Liver (tissue), 9 donors: Measurements from ENCODE around the gene RPS6KA2. TPM values are rescaled to one million over a fixed set of nuclear protein-coding genes. Genes with fewer than 3 reads are reported as not detected.

Experiments used
- DNase-seq: peaks from one replicate; pipeline ENCODE4 v3.0.0-alpha.2; 2017; ENCODE audit warnings: low spot score
- H3K27ac ChIP-seq, 2 donors: one replicate each; pipeline ENCODE4 v1.7.0; 2013; ENCODE audit warnings: inconsistent platforms in 2 of 2, low read length in 2 of 2, control low read depth in 1 of 2, low read depth in 1 of 2, mild to moderate bottlenecking in 1 of 2
- H3K27me3 ChIP-seq, 4 donors: one replicate each; pipeline versions ENCODE4 v1.6.1 to v1.7.0; 2013; ENCODE audit warnings: low read length in 3 of 4, inconsistent platforms in 1 of 4, mild to moderate bottlenecking in 1 of 4, moderate library complexity in 1 of 4; ENCODE audit not compliant: control insufficient read depth in 4 of 4, insufficient read depth in 4 of 4
- H3K36me3 ChIP-seq, 4 donors: one replicate each; pipeline versions ENCODE4 v1.6.1 to v1.7.0; 2013; ENCODE audit warnings: low read length in 3 of 4, mild to moderate bottlenecking in 3 of 4, low read depth in 1 of 4, moderate library complexity in 1 of 4; ENCODE audit not compliant: control insufficient read depth in 4 of 4, insufficient read depth in 3 of 4
- H3K4me1 ChIP-seq, 4 donors: one replicate each; pipeline versions ENCODE4 v1.6.1 to v1.7.0; 2013; ENCODE audit warnings: low read length in 3 of 4, mild to moderate bottlenecking in 3 of 4, moderate library complexity in 1 of 4; ENCODE audit not compliant: control insufficient read depth in 4 of 4, insufficient read depth in 4 of 4
- H3K4me3 ChIP-seq, 3 donors: one replicate each; pipeline versions ENCODE4 v1.6.1 to v1.7.0; 2013; ENCODE audit warnings: low read length in 3 of 3, control low read depth in 1 of 3, low read depth in 1 of 3, mild to moderate bottlenecking in 1 of 3
- H3K9ac ChIP-seq, 2 donors: one replicate each; pipeline ENCODE4 v1.7.0; 2013; ENCODE audit warnings: low read length in 2 of 2, mild to moderate bottlenecking in 2 of 2, moderate library complexity in 2 of 2, control low read depth in 1 of 2, low read depth in 1 of 2
- H3K9me3 ChIP-seq, 4 donors: one replicate each; pipeline versions ENCODE4 v1.6.1 to v1.7.0; 2013; ENCODE audit warnings: low read length in 3 of 4; ENCODE audit not compliant: control insufficient read depth in 4 of 4
- FOXA1 ChIP-seq: IDR thresholded peaks from 2 replicates; pipeline ENCODE4 v1.6.1; 2016; ENCODE audit warnings: antibody characterized with exemption
- FOXA2 ChIP-seq: IDR thresholded peaks from 2 replicates; pipeline ENCODE4 v1.6.1; 2016; ENCODE audit warnings: antibody characterized with exemption
- GABPA ChIP-seq, 2 donors: IDR thresholded peaks in 1 of 2; conservative IDR thresholded peaks in 1 of 2; 2 replicates each; pipeline ENCODE4 v1.6.1; 2016; ENCODE audit warnings: antibody characterized with exemption in 2 of 2, mild to moderate bottlenecking in 1 of 2, moderate library complexity in 1 of 2
- HNF4A ChIP-seq, 2 donors: conservative IDR thresholded peaks; 2 replicates each; pipeline ENCODE4 v1.6.1; 2016; ENCODE audit warnings: antibody characterized with exemption in 2 of 2, mild to moderate bottlenecking in 2 of 2
- HNF4G ChIP-seq: IDR thresholded peaks from 2 replicates; pipeline ENCODE4 v1.6.1; 2016; ENCODE audit warnings: antibody characterized with exemption
- JUND ChIP-seq, 2 donors: IDR thresholded peaks; 2 replicates each; pipeline ENCODE4 v1.6.1; 2016; ENCODE audit warnings: antibody characterized with exemption in 2 of 2
- MAX ChIP-seq: IDR thresholded peaks from 2 replicates; pipeline ENCODE4 v1.6.1; 2016; ENCODE audit warnings: antibody characterized with exemption
- NR2F2 ChIP-seq: IDR thresholded peaks from 2 replicates; pipeline ENCODE4 v1.6.1; 2016; ENCODE audit warnings: antibody characterized with exemption
- RAD21 ChIP-seq, 2 donors: IDR thresholded peaks; 2 replicates each; pipeline ENCODE4 v1.6.1; 2016; ENCODE audit warnings: antibody characterized with exemption in 2 of 2, mild to moderate bottlenecking in 2 of 2
- RXRA ChIP-seq, 2 donors: IDR thresholded peaks; 2 replicates each; pipeline ENCODE4 v1.6.1; 2017 to 2018; ENCODE audit warnings: antibody characterized with exemption in 2 of 2, mild to moderate bottlenecking in 1 of 2
- SP1 ChIP-seq: IDR thresholded peaks from 2 replicates; pipeline ENCODE4 v1.6.1; 2018; ENCODE audit warnings: antibody characterized with exemption, mild to moderate bottlenecking
- TAF1 ChIP-seq: conservative IDR thresholded peaks from 2 replicates; pipeline ENCODE4 v1.6.1; 2016; ENCODE audit warnings: antibody characterized with exemption, mild to moderate bottlenecking
- YY1 ChIP-seq: IDR thresholded peaks from 2 replicates; pipeline ENCODE4 v1.6.1; 2016; ENCODE audit warnings: antibody characterized with exemption, mild to moderate bottlenecking
- WGBS: extraction: QIAGEN DNeasy Blood & Tissue Kit; methylation state at CpG from one replicate; pipeline ENCODE4 v1.1.7; 2013; 5-methylcytosine and 5-hydroxymethylcytosine counted together
- polyA plus RNA-seq, 2 donors: library from polyadenylated mRNA; stranded (reverse) in 1 of 2; unstranded in 1 of 2; fragments of 200-250 nt in 1 of 2; fragments of >200 nt in 1 of 2; fragmentation: Nextera tagmentation in 1 of 2; extraction: Ambion mirVana in 1 of 2; gene quantifications; one replicate each; pipeline versions ENCODE4 v1.2.1 to v1.2.3, GENCODE V29; 2013 to 2015
- total RNA-seq, 2 donors: library from RNA; depleted of rRNA; stranded (reverse); fragments of >200 nt; gene quantifications; one replicate each; pipeline ENCODE4 v1.2.3, GENCODE V29; 2014
- TF ChIP-seq, protein P1 (sequence below): IDR thresholded peaks from 2 replicates; pipeline ENCODE4 v1.6.1; 2016; ENCODE audit warnings: antibody characterized with exemption
- TF ChIP-seq, protein P2 (sequence below): IDR thresholded peaks from 2 replicates; pipeline ENCODE4 v1.6.1; 2016; ENCODE audit warnings: antibody characterized with exemption, mild to moderate bottlenecking
- donor health status: healthy.
- donor health status: healthy.
- donor health status: healthy.
- donor health status: healthy.
- donor health status: healthy.

Gene RPS6KA2
- total and polyA plus RNA-seq, 4 donors: 2.5 to 9.0 (median 5.0) TPM

GRCh38 chr6:166667796-166668610 lies 41.0 kb upstream of the RPS6KA2 start (continued):
- TF ChIP-seq FOXA1: no peak
- TF ChIP-seq HNF4A (conservative IDR thresholded peaks at IDR 0.05): no peak

DNA sequence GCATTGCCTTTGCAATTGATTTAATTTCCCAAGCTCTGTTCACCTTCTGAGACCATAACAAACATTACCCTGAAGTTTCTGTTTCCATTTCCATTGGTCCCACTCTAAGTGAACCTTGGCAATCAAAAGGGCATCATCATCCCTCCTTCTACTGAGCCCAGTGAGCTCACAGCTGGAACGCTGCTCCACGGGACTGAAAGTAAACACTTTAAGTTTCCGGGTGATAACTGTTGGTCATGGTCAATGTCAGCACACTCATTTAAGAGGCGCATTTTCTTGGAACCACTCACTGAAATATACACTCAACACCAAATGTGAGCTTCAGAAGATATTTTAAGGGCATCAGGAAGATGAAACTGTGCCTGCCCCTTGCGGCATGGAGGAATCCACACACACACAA lies 37.1 kb upstream of the RPS6KA2 start:
- H3K27ac ChIP-seq: no peak overlapping the region

GRCh38 chr6:166663568-166663967 lies 36.5 kb upstream of the RPS6KA2 start:
- no peak overlapping the region for H3K9ac ChIP-seq
- H3K4me1 ChIP-seq: no peaks in the 10 kb centered on the region
- no peak overlapping the region for H3K27ac ChIP-seq
- no peak for DNase-seq
- H3K4me3 ChIP-seq: no peak overlapping the region
- peaks cover 0 to 6% (median 0%) of the 10 kb centered on the region in 4 donors for H3K27me3 ChIP-seq
- WGBS: 72% methylated on average over 6 of the region's 6 CpGs
- H3K36me3 ChIP-seq: no peaks in the 10 kb centered on the region
- H3K9me3 ChIP-seq: no peaks in the 10 kb centered on the region
- no peak for TF ChIP-seq RXRA (IDR thresholded peaks at IDR 0.05)
- TF ChIP-seq FOXA2: no peak
- no peak for TF ChIP-seq YY1
- TF ChIP-seq TAF1: no peak
- no peak for TF ChIP-seq RAD21 (IDR thresholded peaks at IDR 0.05)
- no peak for TF ChIP-seq HNF4G
- TF ChIP-seq SP1: no peak
- TF ChIP-seq, protein P1, sequence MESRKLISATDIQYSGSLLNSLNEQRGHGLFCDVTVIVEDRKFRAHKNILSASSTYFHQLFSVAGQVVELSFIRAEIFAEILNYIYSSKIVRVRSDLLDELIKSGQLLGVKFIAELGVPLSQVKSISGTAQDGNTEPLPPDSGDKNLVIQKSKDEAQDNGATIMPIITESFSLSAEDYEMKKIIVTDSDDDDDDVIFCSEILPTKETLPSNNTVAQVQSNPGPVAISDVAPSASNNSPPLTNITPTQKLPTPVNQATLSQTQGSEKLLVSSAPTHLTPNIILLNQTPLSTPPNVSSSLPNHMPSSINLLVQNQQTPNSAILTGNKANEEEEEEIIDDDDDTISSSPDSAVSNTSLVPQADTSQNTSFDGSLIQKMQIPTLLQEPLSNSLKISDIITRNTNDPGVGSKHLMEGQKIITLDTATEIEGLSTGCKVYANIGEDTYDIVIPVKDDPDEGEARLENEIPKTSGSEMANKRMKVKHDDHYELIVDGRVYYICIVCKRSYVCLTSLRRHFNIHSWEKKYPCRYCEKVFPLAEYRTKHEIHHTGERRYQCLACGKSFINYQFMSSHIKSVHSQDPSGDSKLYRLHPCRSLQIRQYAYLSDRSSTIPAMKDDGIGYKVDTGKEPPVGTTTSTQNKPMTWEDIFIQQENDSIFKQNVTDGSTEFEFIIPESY: no peak
- no peak for TF ChIP-seq GABPA (IDR thresholded peaks at IDR 0.05 in 1 of 2, conservative IDR thresholded peaks at IDR 0.05 in 1 of 2)

More for the DNA sequence above, 37.1 kb upstream of the RPS6KA2 start:
- no peak overlapping the region for H3K9ac ChIP-seq
- no peaks in the 10 kb centered on the region for H3K36me3 ChIP-seq
- no peaks in the 10 kb centered on the region for H3K4me1 ChIP-seq
- TF ChIP-seq, protein P1: no peak
- TF ChIP-seq HNF4A (conservative IDR thresholded peaks at IDR 0.05) (no peak), TAF1 (no peak), GABPA (IDR thresholded peaks at IDR 0.05 in 1 of 2, conservative IDR thresholded peaks at IDR 0.05 in 1 of 2) (no peak), YY1 (no peak), RXRA (IDR thresholded peaks at IDR 0.05) (no peak), NR2F2 (no peak), HNF4G (no peak), FOXA2 (no peak), MAX (no peak), JUND (IDR thresholded peaks at IDR 0.05) (no peak)
- TF ChIP-seq, protein P2, sequence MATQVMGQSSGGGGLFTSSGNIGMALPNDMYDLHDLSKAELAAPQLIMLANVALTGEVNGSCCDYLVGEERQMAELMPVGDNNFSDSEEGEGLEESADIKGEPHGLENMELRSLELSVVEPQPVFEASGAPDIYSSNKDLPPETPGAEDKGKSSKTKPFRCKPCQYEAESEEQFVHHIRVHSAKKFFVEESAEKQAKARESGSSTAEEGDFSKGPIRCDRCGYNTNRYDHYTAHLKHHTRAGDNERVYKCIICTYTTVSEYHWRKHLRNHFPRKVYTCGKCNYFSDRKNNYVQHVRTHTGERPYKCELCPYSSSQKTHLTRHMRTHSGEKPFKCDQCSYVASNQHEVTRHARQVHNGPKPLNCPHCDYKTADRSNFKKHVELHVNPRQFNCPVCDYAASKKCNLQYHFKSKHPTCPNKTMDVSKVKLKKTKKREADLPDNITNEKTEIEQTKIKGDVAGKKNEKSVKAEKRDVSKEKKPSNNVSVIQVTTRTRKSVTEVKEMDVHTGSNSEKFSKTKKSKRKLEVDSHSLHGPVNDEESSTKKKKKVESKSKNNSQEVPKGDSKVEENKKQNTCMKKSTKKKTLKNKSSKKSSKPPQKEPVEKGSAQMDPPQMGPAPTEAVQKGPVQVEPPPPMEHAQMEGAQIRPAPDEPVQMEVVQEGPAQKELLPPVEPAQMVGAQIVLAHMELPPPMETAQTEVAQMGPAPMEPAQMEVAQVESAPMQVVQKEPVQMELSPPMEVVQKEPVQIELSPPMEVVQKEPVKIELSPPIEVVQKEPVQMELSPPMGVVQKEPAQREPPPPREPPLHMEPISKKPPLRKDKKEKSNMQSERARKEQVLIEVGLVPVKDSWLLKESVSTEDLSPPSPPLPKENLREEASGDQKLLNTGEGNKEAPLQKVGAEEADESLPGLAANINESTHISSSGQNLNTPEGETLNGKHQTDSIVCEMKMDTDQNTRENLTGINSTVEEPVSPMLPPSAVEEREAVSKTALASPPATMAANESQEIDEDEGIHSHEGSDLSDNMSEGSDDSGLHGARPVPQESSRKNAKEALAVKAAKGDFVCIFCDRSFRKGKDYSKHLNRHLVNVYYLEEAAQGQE: no peak
- no peaks in the 10 kb centered on the region for H3K9me3 ChIP-seq
- no peak overlapping the region for H3K4me3 ChIP-seq
- 51% methylated on average over 5 of the region's 5 CpGs for WGBS
- no peak for DNase-seq
- H3K27me3 ChIP-seq: peaks cover 0 to 6% (median 0%) of the 10 kb centered on the region in 4 donors
